Measurements from ENCODE around the gene NOL3.

NOL3 gene

DNA sequence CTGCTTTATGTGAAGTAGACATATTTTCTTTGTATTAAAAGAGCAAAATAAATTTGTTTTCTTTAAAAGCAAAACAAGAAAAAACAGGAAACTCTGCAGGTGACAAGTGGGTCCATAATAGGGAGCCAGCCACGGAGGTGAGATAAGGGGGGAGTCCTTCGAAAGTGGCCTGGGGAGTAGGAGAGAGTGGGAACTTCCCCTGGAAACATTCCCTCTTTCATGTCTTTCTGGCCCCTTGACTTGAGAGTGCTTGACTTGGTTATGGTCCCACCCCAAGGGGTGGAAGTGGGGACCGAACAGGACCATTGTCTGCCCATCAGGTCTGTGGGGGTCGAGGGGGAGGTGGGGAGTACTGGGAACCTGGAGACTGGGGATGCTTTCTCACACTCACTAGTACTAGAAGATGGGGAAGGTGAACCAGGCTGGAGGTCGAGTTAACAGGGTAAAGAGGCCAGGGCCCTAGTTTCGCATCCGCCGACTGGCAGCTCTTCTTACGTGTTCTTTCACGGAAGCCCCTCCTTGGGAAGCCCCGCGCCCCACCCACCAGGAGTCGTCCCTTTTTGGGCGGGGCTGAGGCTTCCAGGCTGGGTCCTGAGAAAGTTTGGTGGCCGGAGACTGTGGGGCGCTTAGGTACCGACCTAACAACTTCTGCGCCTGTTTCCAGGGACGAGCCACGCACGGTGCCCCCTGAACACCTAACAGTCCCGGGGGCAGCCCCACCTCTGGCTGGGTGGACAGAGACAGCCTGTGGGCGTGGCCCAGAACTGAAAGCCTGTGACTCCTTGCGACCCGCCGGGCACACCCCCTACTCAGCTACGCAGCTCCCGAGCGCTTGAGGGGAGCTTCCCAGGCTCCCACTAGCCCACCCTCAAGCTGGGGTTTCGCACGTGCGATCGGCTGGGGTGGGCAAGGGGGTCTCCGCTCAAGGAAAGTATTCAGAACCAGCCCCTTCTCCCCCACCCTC is 11.4 kb upstream of the NOL3 start:
- H3K4me3 ChIP-seq (ENCODE audit: control insufficient read depth, low read depth, low read length): peak overlapping the region; percentile 90
- no peak for TF ChIP-seq CTCF (conservative IDR thresholded peaks at IDR 0.05; ENCODE audit: control insufficient read depth, insufficient read depth, low read depth, low read length)
- no peak for DNase-seq (ENCODE audit: low read depth)

DNA sequence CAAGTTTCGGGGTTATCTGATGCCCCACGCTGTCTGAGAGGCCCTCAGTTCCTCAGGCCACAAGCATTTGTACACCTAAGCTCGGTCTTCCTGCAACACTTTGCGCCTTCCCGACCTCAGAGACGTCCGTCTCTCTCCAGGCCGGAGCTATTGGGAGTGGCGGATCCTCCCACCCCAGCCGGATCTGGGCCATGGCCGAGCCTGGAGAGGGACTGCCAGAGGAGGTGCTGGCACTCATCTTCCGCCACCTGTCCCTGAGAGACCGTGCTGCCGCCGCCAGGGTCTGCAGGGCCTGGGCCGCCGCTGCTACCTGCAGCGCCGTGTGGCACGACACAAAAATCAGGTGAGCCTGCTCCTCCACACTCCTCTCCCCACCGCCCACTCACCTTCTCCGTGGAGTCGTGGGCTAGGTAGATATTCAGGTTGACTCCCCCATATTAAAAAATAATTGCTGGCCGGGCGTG is 8.7 kb upstream of the NOL3 start:
- no peak for TF ChIP-seq CTCF (conservative IDR thresholded peaks at IDR 0.05; ENCODE audit: control insufficient read depth, insufficient read depth, low read depth, low read length)
- H3K4me3 ChIP-seq (ENCODE audit: control insufficient read depth, low read depth, low read length): peak overlapping the region; percentile 25
- no peak for DNase-seq (ENCODE audit: low read depth)

GRCh38 chr16:67162506-67163163 is 7.7 kb upstream of the NOL3 start:
- no peak for TF ChIP-seq CTCF (conservative IDR thresholded peaks at IDR 0.05; ENCODE audit: control insufficient read depth, insufficient read depth, low read depth, low read length)
- H3K4me3 ChIP-seq (ENCODE audit: control insufficient read depth, low read depth, low read length): no peak overlapping the region
- DNase-seq (ENCODE audit: low read depth): no peak

DNA sequence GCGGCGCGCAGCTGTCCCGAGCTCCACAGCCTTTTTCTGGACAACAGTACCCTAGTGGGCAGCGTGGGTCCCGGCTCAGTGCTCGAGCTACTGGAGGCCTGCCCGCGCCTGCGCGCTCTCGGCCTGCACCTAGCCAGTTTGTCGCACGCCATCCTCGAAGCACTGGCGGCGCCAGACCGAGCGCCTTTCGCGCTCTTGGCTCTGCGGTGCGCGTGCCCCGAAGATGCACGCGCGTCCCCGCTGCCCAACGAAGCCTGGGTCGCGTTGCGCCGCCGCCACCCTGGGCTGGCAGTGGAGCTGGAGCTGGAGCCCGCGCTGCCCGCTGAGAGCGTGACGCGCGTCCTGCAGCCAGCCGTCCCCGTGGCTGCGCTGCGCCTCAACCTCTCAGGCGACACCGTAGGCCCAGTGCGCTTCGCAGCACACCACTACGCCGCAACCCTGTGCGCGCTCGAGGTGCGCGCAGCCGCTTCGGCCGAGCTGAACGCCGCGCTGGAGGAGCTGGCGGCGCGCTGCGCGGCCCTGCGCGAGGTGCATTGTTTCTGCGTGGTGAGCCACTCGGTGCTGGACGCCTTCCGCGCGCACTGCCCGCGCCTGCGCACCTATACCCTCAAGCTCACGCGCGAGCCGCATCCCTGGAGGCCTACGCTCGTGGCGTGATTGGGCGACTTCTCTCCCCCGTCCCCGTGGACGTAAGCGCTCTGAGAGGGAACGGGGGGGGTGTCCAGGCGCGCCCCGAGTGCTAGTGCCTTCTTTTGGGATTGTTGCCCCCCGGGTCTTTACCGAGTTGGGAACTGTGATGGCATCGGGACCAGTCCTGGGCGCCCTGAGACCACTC is 7.0 kb upstream of the NOL3 start:
- no peak for TF ChIP-seq CTCF (conservative IDR thresholded peaks at IDR 0.05; ENCODE audit: control insufficient read depth, insufficient read depth, low read depth, low read length)
- no peak for DNase-seq (ENCODE audit: low read depth)
- H3K4me3 ChIP-seq (ENCODE audit: control insufficient read depth, low read depth, low read length): no peak overlapping the region

- no peak for DNase-seq (ENCODE audit: low read depth)
- no peak for TF ChIP-seq CTCF (conservative IDR thresholded peaks at IDR 0.05; ENCODE audit: control insufficient read depth, insufficient read depth, low read depth, low read length)
- H3K4me3 ChIP-seq (ENCODE audit: control insufficient read depth, low read depth, low read length): no peak overlapping the region
Observed at GRCh38 chr16:67163999-67164558, 6.3 kb upstream of the NOL3 start.

DNA sequence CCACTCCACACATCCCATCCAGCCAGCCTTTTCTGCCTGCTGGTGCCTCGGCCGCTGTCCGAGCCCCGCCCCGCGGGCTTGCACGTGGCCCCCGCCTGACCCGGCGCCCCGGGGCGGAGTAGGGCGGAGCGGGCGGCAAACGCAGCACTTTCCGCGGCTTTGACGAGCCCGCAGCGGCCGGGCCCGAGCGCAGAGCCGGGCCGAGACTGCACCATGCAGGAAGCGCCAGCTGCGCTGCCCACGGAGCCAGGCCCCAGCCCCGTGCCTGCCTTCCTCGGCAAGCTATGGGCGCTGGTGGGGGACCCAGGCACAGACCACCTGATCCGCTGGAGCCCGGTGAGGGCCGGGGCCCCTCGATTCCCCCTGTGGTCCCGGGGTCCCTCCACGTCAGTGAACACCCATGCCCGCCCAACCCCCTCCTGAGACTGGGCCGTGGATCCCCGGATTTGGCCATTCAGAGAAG is 5.7 kb upstream of the NOL3 start, which contains the start of gene HSF4:
HSF4 (plus strand) TSS at position 147 of the 463 bp plus-strand sequence; CDS start at position 214, 67 bp downstream.
- no peak for TF ChIP-seq CTCF (conservative IDR thresholded peaks at IDR 0.05; ENCODE audit: control insufficient read depth, insufficient read depth, low read depth, low read length)
- H3K4me3 ChIP-seq (ENCODE audit: control insufficient read depth, low read depth, low read length): peak within 1 kb of the TSS; percentile 7
- DNase-seq (ENCODE audit: low read depth): no peak
